Measurements from ENCODE around the gene HHEX. TPM values are rescaled to one million over a fixed set of nuclear protein-coding genes. Genes with fewer than 3 reads are reported as not detected.

HHEX gene
- total and polyA plus RNA-seq, 4 donors: 16.2 to 42.2 (median 34.2) TPM

GRCh38 chr10:92678206-92678605, 11.5 kb upstream of the HHEX start:
- no peak overlapping the region for H3K27ac ChIP-seq (ENCODE audit: low read depth in 1 of 2, low read length in 2 of 2)
- H3K36me3 ChIP-seq (ENCODE audit: control insufficient read depth in 4 of 4, insufficient read depth in 3 of 4, low read depth in 1 of 4, low read length in 3 of 4): no peaks in the 10 kb centered on the region
- TF ChIP-seq HNF4G (IDR thresholded peaks at IDR 0.05) (no peak), EGR1 (IDR thresholded peaks at IDR 0.05; ENCODE audit: low read depth in 2 of 2) (no peak), GABPA (IDR thresholded peaks at IDR 0.05 in 1 of 2, conservative IDR thresholded peaks at IDR 0.05 in 1 of 2) (no peak), RXRA (IDR thresholded peaks at IDR 0.05) (no peak), REST (IDR thresholded peaks at IDR 0.05) (no peak), MAX (IDR thresholded peaks at IDR 0.05) (no peak), CTCF (IDR thresholded peaks at IDR 0.05; ENCODE audit: low read depth, low read length, missing input control) (no peak), FOXA1 (IDR thresholded peaks at IDR 0.05) (no peak), SP1 (IDR thresholded peaks at IDR 0.05) (no peak), HNF4A (conservative IDR thresholded peaks at IDR 0.05) (no peak)
- H3K27me3 ChIP-seq (ENCODE audit: control insufficient read depth in 4 of 4, insufficient read depth in 4 of 4, low read length in 3 of 4): no peaks in the 10 kb centered on the region
- no peak overlapping the region for H3K9ac ChIP-seq (ENCODE audit: low read depth in 1 of 2, low read length in 2 of 2)
- H3K4me3 ChIP-seq (ENCODE audit: low read depth in 1 of 3, low read length in 3 of 3): no peak overlapping the region
- H3K4me1 ChIP-seq (ENCODE audit: control insufficient read depth in 4 of 4, insufficient read depth in 4 of 4, low read length in 3 of 4): no peaks in the 10 kb centered on the region
- H3K9me3 ChIP-seq (ENCODE audit: control insufficient read depth in 4 of 4, low read length in 3 of 4): no peaks in the 10 kb centered on the region
- 94% methylated on average over 5 of the region's 5 CpGs for WGBS
- no peak for DNase-seq (ENCODE audit: low spot score)

- 94% methylated on average over 2 of the region's 2 CpGs for WGBS
Measured at GRCh38 chr10:92681306-92681834, 8.4 kb upstream of the HHEX start.

GRCh38 chr10:92688573-92688926, 1.2 kb upstream of the HHEX start:
- no peaks in the 10 kb centered on the region for H3K9me3 ChIP-seq (ENCODE audit: control insufficient read depth in 4 of 4, low read length in 3 of 4)
- peaks cover 0 to 4% (median 1%) of the 10 kb centered on the region in 4 donors for H3K36me3 ChIP-seq (ENCODE audit: control insufficient read depth in 4 of 4, insufficient read depth in 3 of 4, low read depth in 1 of 4, low read length in 3 of 4)
- peaks cover 1 to 23% (median 11%) of the 10 kb centered on the region in 4 donors for H3K4me1 ChIP-seq (ENCODE audit: control insufficient read depth in 4 of 4, insufficient read depth in 4 of 4, low read length in 3 of 4)
- H3K4me3 ChIP-seq (ENCODE audit: low read depth in 1 of 3, low read length in 3 of 3): peak overlapping the region; percentile 72 to 100 (median 78)
- DNase-seq (ENCODE audit: low spot score): no peak
- 26% methylated on average over 5 of the region's 5 CpGs for WGBS
- H3K9ac ChIP-seq (ENCODE audit: low read depth in 1 of 2, low read length in 2 of 2): peak overlapping the region; percentile 0 to 96
- peak overlapping the region; percentile 83 to 88 for H3K27ac ChIP-seq (ENCODE audit: low read depth in 1 of 2, low read length in 2 of 2)
- H3K27me3 ChIP-seq (ENCODE audit: control insufficient read depth in 4 of 4, insufficient read depth in 4 of 4, low read length in 3 of 4): no peaks in the 10 kb centered on the region
- TF ChIP-seq REST (IDR thresholded peaks at IDR 0.05) (no peak), ATF3 (IDR thresholded peaks at IDR 0.05) (no peak), HNF4G (IDR thresholded peaks at IDR 0.05) (no peak)

More at GRCh38 chr10:92681306-92681834, 8.4 kb upstream of the HHEX start:
- Histone ChIP-seq H3K4me1 (ENCODE audit: control insufficient read depth in 4 of 4, insufficient read depth in 4 of 4, low read length in 3 of 4) (no peaks in the 10 kb centered on the region), H3K27ac (ENCODE audit: low read depth in 1 of 2, low read length in 2 of 2) (no peak overlapping the region), H3K9me3 (ENCODE audit: control insufficient read depth in 4 of 4, low read length in 3 of 4) (no peaks in the 10 kb centered on the region), H3K9ac (ENCODE audit: low read depth in 1 of 2, low read length in 2 of 2) (no peak overlapping the region), H3K36me3 (ENCODE audit: control insufficient read depth in 4 of 4, insufficient read depth in 3 of 4, low read depth in 1 of 4, low read length in 3 of 4) (no peaks in the 10 kb centered on the region), H3K4me3 (ENCODE audit: low read depth in 1 of 3, low read length in 3 of 3) (no peak overlapping the region), H3K27me3 (ENCODE audit: control insufficient read depth in 4 of 4, insufficient read depth in 4 of 4, low read length in 3 of 4) (no peaks in the 10 kb centered on the region)
- DNase-seq (ENCODE audit: low spot score): no peak
- TF ChIP-seq HNF4A (conservative IDR thresholded peaks at IDR 0.05): no peak
